ENCODE results near the gene SDK1. TPM values are rescaled to one million over a fixed set of nuclear protein-coding genes. Genes with fewer than 3 reads are reported as not detected.

The SDK1 gene
- total RNA-seq, 2 experiments from 2014 or later: 0.25 to 0.78 TPM

- Mint-ChIP-seq H3K9me3 (no peaks in the 10 kb centered on the region), H3K27me3 (peaks cover 1% of the 10 kb centered on the region), H3K4me1 (ENCODE audit: low read depth) (no peaks in the 10 kb centered on the region), H3K4me3 (no peak overlapping the region), H3K36me3 (ENCODE audit: low read depth) (no peaks in the 10 kb centered on the region), H3K27ac (no peak overlapping the region)
- intact Hi-C loops (cut with micrococcal nuclease): no loop called here
- POLR2A ChIA-PET: no interaction called here
- TF ChIP-seq CTCF (IDR thresholded peaks at IDR 0.05): no peak
- DNase-seq: no peak
- ATAC-seq: peak; percentile 30
- CTCF ChIA-PET: no interaction called here
Observed at GRCh38 chr7:3431306-3431705, 130.3 kb downstream of the SDK1 start.

GRCh38 chr7:3432911-3433310 is 131.9 kb downstream of the SDK1 start:
- TF ChIP-seq CTCF (IDR thresholded peaks at IDR 0.05): no peak
- peaks cover 1% of the 10 kb centered on the region for H3K27me3 Mint-ChIP-seq
- POLR2A ChIA-PET: no interaction called here
- intact Hi-C loops (cut with micrococcal nuclease): no loop called here
- H3K9me3 Mint-ChIP-seq: no peaks in the 10 kb centered on the region
- no peak overlapping the region for H3K4me3 Mint-ChIP-seq
- DNase-seq (no peak), ATAC-seq (no peak)
- no peak overlapping the region for H3K27ac Mint-ChIP-seq
- no peaks in the 10 kb centered on the region for H3K36me3 Mint-ChIP-seq (ENCODE audit: low read depth)
- CTCF ChIA-PET: no interaction called here
- H3K4me1 Mint-ChIP-seq (ENCODE audit: low read depth): no peaks in the 10 kb centered on the region

- ATAC-seq: no peak
- H3K4me1 Mint-ChIP-seq (ENCODE audit: low read depth): no peaks in the 10 kb centered on the region
- H3K27me3 Mint-ChIP-seq: peaks cover 1% of the 10 kb centered on the region
- no peak overlapping the region for H3K27ac Mint-ChIP-seq
- intact Hi-C loops (cut with micrococcal nuclease): no loop called here
- ChIA-PET CTCF (no interaction called here), POLR2A (no interaction called here)
- H3K9me3 Mint-ChIP-seq: no peaks in the 10 kb centered on the region
- TF ChIP-seq CTCF (IDR thresholded peaks at IDR 0.05): no peak
- no peak for DNase-seq
- no peaks in the 10 kb centered on the region for H3K36me3 Mint-ChIP-seq (ENCODE audit: low read depth)
- H3K4me3 Mint-ChIP-seq: no peak overlapping the region
Observed at GRCh38 chr7:3434611-3435010, 133.6 kb downstream of the SDK1 start.

- no peaks in the 10 kb centered on the region for H3K4me1 Mint-ChIP-seq (ENCODE audit: low read depth)
- H3K36me3 Mint-ChIP-seq (ENCODE audit: low read depth): no peaks in the 10 kb centered on the region
- POLR2A ChIA-PET: no interaction called here
- DNase-seq (no peak), ATAC-seq (no peak)
- intact Hi-C loops (cut with micrococcal nuclease): no loop called here
- no peak overlapping the region for H3K4me3 Mint-ChIP-seq
- no peak for TF ChIP-seq CTCF (IDR thresholded peaks at IDR 0.05)
- peaks cover 1% of the 10 kb centered on the region for H3K27me3 Mint-ChIP-seq
- H3K9me3 Mint-ChIP-seq: no peaks in the 10 kb centered on the region
- CTCF ChIA-PET: no interaction called here
- no peak overlapping the region for H3K27ac Mint-ChIP-seq
Observed at GRCh38 chr7:3436112-3436511, 135.1 kb downstream of the SDK1 start.

- Mint-ChIP-seq H3K9me3 (no peaks in the 10 kb centered on the region), H3K4me3 (no peak overlapping the region), H3K4me1 (ENCODE audit: low read depth) (no peaks in the 10 kb centered on the region), H3K27me3 (peaks cover 1% of the 10 kb centered on the region), H3K36me3 (ENCODE audit: low read depth) (no peaks in the 10 kb centered on the region), H3K27ac (no peak overlapping the region)
- CTCF ChIA-PET: no interaction called here
- DNase-seq (no peak), ATAC-seq (no peak)
- intact Hi-C loops (cut with micrococcal nuclease): no loop called here
- POLR2A ChIA-PET: no interaction called here
- TF ChIP-seq CTCF (IDR thresholded peaks at IDR 0.05): no peak
Observed at GRCh38 chr7:3436746-3437145, 135.7 kb downstream of the SDK1 start.

Data from activated CD8-positive, alpha-beta T cell treated with anti-CD3 and anti-CD28 coated beads for 36 hours (primary cell).